HG02840 (cell line): ENCODE results near the gene PGRMC2.

Experiments
- ATAC-seq: cut with Tn5 transposase; IDR thresholded peaks from one replicate; pipeline ENCODE4 v1.9.1; 2021; ENCODE audit warnings: mild to moderate bottlenecking, moderate library complexity, moderate number of reproducible peaks; ENCODE audit not compliant: unreplicated experiment, low FRiP score

Gene PGRMC2

GRCh38 chr4:128227991-128228571 is 59.5 kb downstream of the PGRMC2 start:
- ATAC-seq: no peak

- no peak for ATAC-seq
Observed at GRCh38 chr4:128225148-128225547, 62.5 kb downstream of the PGRMC2 start.

- no peak for ATAC-seq
Observed at GRCh38 chr4:128221586-128221985, 66.0 kb downstream of the PGRMC2 start.

- ATAC-seq: no peak
Observed at GRCh38 chr4:128220286-128221235, 67.1 kb downstream of the PGRMC2 start.
